ENCODE data around the gene COL4A5. TPM values are rescaled to one million over a fixed set of nuclear protein-coding genes. Genes with fewer than 3 reads are reported as not detected.
"Not testable (repeated sequence)": the region's sequence is repeated elsewhere in the genome, so short reads cannot be mapped to it uniquely, and the experiment has no call there.

COL4A5 gene
- total RNA-seq (2012; rRNA removed), result 22.3 and 27.9 TPM in 2 replicates

DNA sequence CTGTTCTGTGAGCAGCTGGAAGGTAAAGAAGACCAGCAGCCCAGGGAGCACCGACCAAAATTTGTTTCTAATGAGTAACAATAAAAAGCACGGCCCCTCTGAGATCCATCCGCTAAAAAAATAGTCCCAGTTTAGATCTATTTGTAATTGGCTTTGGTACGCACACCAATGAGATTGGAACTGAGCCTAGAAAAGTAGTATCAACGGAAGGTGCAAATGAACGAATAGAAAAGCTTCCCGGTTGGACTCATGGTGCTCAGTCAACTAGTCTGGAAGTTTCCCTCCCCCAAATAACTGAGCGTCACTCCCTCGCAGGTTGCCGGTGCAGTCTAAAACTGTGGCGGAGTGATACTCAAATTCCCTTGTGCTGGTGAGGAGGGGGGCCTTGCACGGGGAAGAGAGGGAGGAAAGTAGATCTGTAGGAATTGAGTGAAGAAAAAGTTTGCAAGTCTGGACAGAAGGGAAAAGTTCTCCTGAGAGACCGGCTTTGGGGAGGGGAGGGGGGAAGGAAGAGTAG lies at the start of gene COL4A5:
Gene COL4A5, plus strand, starts transcription at position 413 of the 517 bp plus-strand sequence. CDS start 288 bp downstream, outside the sequence.
- peak within 1 kb of the TSS; percentile 81 for H3K9ac ChIP-seq (ENCODE audit: low read depth, low read length)
- H3K4me1 ChIP-seq (ENCODE audit: control insufficient read depth, insufficient read depth, low read length), result no peaks in the 10 kb centered on the region
- H3K27me3 ChIP-seq (ENCODE audit: control insufficient read depth, insufficient read depth, low read length), result peaks cover 29% of the 10 kb centered on the region
- peak within 1 kb of the TSS; percentile 88 for H3K4me2 ChIP-seq (ENCODE audit: low read length)
- no peaks in the 10 kb centered on the region for H3K9me3 ChIP-seq (replicated peaks; ENCODE audit: low read length)
- H3K4me3 ChIP-seq (ENCODE audit: low read length), result peak within 1 kb of the TSS; percentile 69
- no peaks in the 10 kb centered on the region for H3K36me3 ChIP-seq (ENCODE audit: insufficient read depth, low read length)

DNA sequence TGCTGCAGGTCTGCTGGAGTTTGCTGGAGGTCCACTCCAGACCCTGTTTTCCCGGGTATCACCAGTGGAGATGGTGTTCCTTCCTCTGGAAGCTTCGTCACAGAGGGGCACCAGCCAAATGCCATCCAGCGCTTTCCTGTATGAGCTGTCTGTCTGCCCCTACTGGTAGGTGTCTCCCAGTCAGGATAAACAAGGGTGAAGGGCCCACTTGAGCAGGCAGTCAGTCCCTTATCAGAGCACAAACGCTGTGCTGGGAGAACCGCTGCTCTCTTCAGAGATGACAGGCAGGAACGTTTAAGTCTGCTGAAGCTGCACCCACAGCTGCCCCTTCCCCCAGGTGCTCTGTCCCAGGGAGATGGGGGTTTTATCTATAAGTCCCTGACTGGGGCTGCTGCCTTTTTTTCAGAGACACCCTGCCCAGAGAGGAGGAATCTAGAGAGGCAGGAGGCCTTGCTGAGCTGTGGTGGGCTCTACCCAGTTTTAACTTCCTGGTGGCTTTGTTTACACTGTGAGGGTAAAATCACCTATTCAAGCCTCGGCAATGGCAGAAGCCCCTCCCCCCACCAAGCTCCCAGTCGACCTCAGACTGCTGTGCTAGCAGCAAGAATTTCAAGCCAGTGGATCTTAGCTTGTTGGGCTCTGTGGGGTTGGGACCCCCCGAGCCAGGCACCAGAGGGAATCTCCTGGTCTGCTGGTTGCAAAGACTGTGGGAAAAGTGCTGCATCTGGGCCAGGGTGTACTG lies 48.5 kb upstream of the COL4A5 start:
- H3K9ac ChIP-seq (ENCODE audit: low read depth, low read length); H3K9me3 ChIP-seq (replicated peaks; ENCODE audit: low read length); H3K27me3 ChIP-seq (ENCODE audit: control insufficient read depth, insufficient read depth, low read length); H3K4me3 ChIP-seq (ENCODE audit: low read length); H3K4me1 ChIP-seq (ENCODE audit: control insufficient read depth, insufficient read depth, low read length); H3K36me3 ChIP-seq (ENCODE audit: insufficient read depth, low read length); H3K4me2 ChIP-seq (ENCODE audit: low read length): not testable (repeated sequence)

DNA sequence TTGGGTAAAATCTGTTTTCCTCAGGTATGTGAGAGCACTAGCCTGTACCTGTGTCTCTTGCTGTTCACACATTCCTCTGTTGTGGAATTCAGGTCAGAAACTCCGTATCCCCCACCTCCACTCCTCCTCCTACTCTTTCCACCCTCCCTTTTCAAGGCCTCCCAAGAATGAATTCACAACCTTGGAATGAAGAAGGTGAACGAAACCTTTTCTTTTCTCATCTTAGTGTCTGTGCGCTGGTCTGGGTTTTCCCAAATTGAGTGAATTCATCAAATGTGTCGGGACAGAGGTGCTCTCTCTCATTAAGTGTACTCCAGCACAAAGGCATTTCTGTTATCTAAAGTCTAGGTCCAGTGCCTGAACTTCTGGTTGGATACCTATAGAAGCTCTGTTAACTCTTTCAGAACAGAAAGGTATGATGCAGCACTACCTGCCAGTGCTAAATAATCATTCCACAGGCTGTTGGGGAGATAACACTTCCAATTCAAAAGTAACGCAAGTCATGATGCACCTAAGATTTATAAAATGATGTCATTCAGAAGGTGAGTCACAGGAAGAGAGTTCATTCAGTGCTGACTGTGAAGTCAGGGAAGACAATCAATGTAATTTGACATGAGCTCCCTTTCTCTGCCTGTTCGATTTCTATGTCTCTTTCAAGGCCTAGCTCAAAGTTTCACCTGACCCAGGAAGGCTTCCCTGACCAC lies 43.3 kb upstream of the COL4A5 start:
- Histone ChIP-seq H3K9ac (ENCODE audit: low read depth, low read length) (no peak overlapping the region), H3K9me3 (replicated peaks; ENCODE audit: low read length) (no peaks in the 10 kb centered on the region), H3K4me2 (ENCODE audit: low read length) (no peak overlapping the region), H3K4me3 (ENCODE audit: low read length) (no peak overlapping the region), H3K27me3 (ENCODE audit: control insufficient read depth, insufficient read depth, low read length) (no peaks in the 10 kb centered on the region), H3K36me3 (ENCODE audit: insufficient read depth, low read length) (no peaks in the 10 kb centered on the region), H3K4me1 (ENCODE audit: control insufficient read depth, insufficient read depth, low read length) (peaks cover 36% of the 10 kb centered on the region)

- Histone ChIP-seq H3K4me2 (ENCODE audit: low read length) (no peak overlapping the region), H3K9ac (ENCODE audit: low read depth, low read length) (no peak overlapping the region), H3K9me3 (replicated peaks; ENCODE audit: low read length) (no peaks in the 10 kb centered on the region), H3K36me3 (ENCODE audit: insufficient read depth, low read length) (no peaks in the 10 kb centered on the region), H3K27me3 (ENCODE audit: control insufficient read depth, insufficient read depth, low read length) (no peaks in the 10 kb centered on the region), H3K4me3 (ENCODE audit: low read length) (no peak overlapping the region), H3K4me1 (ENCODE audit: control insufficient read depth, insufficient read depth, low read length) (peaks cover 36% of the 10 kb centered on the region)
Observed at GRCh38 chrX:108396986-108397385, 42.7 kb upstream of the COL4A5 start.

DNA sequence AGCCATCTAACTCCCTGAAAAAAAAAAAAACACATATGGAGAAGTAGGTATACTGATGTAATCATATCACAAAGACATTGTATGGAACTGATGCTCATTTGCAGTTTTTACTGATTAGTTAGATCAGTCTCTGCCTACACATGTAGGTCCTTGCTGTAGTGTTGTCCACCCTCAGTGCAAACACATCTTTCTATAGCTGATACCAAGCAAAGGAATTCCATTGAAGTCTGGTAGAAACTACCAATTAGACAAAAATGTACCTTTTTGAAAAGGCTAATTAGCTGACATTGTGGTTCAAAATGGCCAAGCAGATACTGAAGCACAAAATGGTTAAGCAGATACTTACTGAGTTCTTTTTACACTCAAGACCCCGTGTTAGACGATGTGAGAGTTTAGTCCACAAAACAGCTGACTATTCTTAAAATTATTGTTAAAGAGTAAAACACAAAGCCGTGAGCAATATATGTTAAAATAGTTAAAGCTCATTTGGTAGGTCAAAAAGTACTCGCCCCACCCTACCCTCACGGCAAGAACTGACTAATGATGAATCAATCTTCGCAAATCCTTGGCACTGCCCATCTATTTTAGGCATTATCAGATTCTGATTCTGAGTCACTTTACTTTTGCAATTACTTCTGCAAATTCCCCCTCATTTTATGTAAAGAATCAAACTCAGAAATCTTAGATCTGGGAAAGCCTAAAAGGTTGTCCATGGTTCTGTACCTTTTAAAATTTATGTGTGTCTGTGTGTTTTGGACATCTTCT lies 41.8 kb upstream of the COL4A5 start:
- Histone ChIP-seq H3K4me1 (ENCODE audit: control insufficient read depth, insufficient read depth, low read length) (peaks cover 36% of the 10 kb centered on the region), H3K4me2 (ENCODE audit: low read length) (peak overlapping the region; percentile 76), H3K27me3 (ENCODE audit: control insufficient read depth, insufficient read depth, low read length) (no peaks in the 10 kb centered on the region), H3K9ac (ENCODE audit: low read depth, low read length) (peak overlapping the region; percentile 52), H3K9me3 (replicated peaks; ENCODE audit: low read length) (no peaks in the 10 kb centered on the region), H3K36me3 (ENCODE audit: insufficient read depth, low read length) (no peaks in the 10 kb centered on the region), H3K4me3 (ENCODE audit: low read length) (peak overlapping the region; percentile 50)

- no peak overlapping the region for H3K4me3 ChIP-seq (ENCODE audit: low read length)
- H3K9me3 ChIP-seq (replicated peaks; ENCODE audit: low read length), result no peaks in the 10 kb centered on the region
- peak overlapping the region; percentile 55 for H3K4me2 ChIP-seq (ENCODE audit: low read length)
- H3K9ac ChIP-seq (ENCODE audit: low read depth, low read length), result no peak overlapping the region
- H3K36me3 ChIP-seq (ENCODE audit: insufficient read depth, low read length), result no peaks in the 10 kb centered on the region
- no peaks in the 10 kb centered on the region for H3K27me3 ChIP-seq (ENCODE audit: control insufficient read depth, insufficient read depth, low read length)
- peaks cover 36% of the 10 kb centered on the region for H3K4me1 ChIP-seq (ENCODE audit: control insufficient read depth, insufficient read depth, low read length)
Observed at GRCh38 chrX:108399418-108400165, 40.0 kb upstream of the COL4A5 start.

GRCh38 chrX:108412783-108413182 lies 26.9 kb upstream of the COL4A5 start:
- Histone ChIP-seq H3K4me3 (ENCODE audit: low read length) (no peak overlapping the region), H3K9me3 (replicated peaks; ENCODE audit: low read length) (no peaks in the 10 kb centered on the region), H3K4me2 (ENCODE audit: low read length) (no peak overlapping the region), H3K27me3 (ENCODE audit: control insufficient read depth, insufficient read depth, low read length) (peaks cover 5% of the 10 kb centered on the region), H3K4me1 (ENCODE audit: control insufficient read depth, insufficient read depth, low read length) (peaks cover 4% of the 10 kb centered on the region), H3K36me3 (ENCODE audit: insufficient read depth, low read length) (no peaks in the 10 kb centered on the region), H3K9ac (ENCODE audit: low read depth, low read length) (no peak overlapping the region)

- Histone ChIP-seq H3K9me3 (replicated peaks; ENCODE audit: low read length) (no peaks in the 10 kb centered on the region), H3K27me3 (ENCODE audit: control insufficient read depth, insufficient read depth, low read length) (peaks cover 14% of the 10 kb centered on the region), H3K4me2 (ENCODE audit: low read length) (no peak overlapping the region), H3K4me3 (ENCODE audit: low read length) (no peak overlapping the region), H3K36me3 (ENCODE audit: insufficient read depth, low read length) (no peaks in the 10 kb centered on the region), H3K9ac (ENCODE audit: low read depth, low read length) (no peak overlapping the region), H3K4me1 (ENCODE audit: control insufficient read depth, insufficient read depth, low read length) (peaks cover 4% of the 10 kb centered on the region)
Observed at GRCh38 chrX:108415146-108415545, 24.5 kb upstream of the COL4A5 start.

- H3K4me1 ChIP-seq (ENCODE audit: control insufficient read depth, insufficient read depth, low read length), result peaks cover 4% of the 10 kb centered on the region
- H3K9ac ChIP-seq (ENCODE audit: low read depth, low read length), result no peak overlapping the region
- no peak overlapping the region for H3K4me2 ChIP-seq (ENCODE audit: low read length)
- no peak overlapping the region for H3K4me3 ChIP-seq (ENCODE audit: low read length)
- peaks cover 16% of the 10 kb centered on the region for H3K27me3 ChIP-seq (ENCODE audit: control insufficient read depth, insufficient read depth, low read length)
- H3K9me3 ChIP-seq (replicated peaks; ENCODE audit: low read length), result no peaks in the 10 kb centered on the region
- H3K36me3 ChIP-seq (ENCODE audit: insufficient read depth, low read length), result no peaks in the 10 kb centered on the region
Observed at GRCh38 chrX:108415891-108416290, 23.7 kb upstream of the COL4A5 start.

- Histone ChIP-seq H3K4me1 (ENCODE audit: control insufficient read depth, insufficient read depth, low read length) (peaks cover 4% of the 10 kb centered on the region), H3K9me3 (replicated peaks; ENCODE audit: low read length) (no peaks in the 10 kb centered on the region), H3K9ac (ENCODE audit: low read depth, low read length) (no peak overlapping the region), H3K4me3 (ENCODE audit: low read length) (no peak overlapping the region), H3K36me3 (ENCODE audit: insufficient read depth, low read length) (no peaks in the 10 kb centered on the region), H3K27me3 (ENCODE audit: control insufficient read depth, insufficient read depth, low read length) (peaks cover 13% of the 10 kb centered on the region), H3K4me2 (ENCODE audit: low read length) (no peak overlapping the region)
Observed at GRCh38 chrX:108417257-108417656, 22.4 kb upstream of the COL4A5 start.

- Histone ChIP-seq H3K4me2 (ENCODE audit: low read length) (no peak overlapping the region), H3K4me3 (ENCODE audit: low read length) (no peak overlapping the region), H3K9ac (ENCODE audit: low read depth, low read length) (no peak overlapping the region), H3K9me3 (replicated peaks; ENCODE audit: low read length) (no peaks in the 10 kb centered on the region), H3K4me1 (ENCODE audit: control insufficient read depth, insufficient read depth, low read length) (peaks cover 4% of the 10 kb centered on the region), H3K36me3 (ENCODE audit: insufficient read depth, low read length) (no peaks in the 10 kb centered on the region), H3K27me3 (ENCODE audit: control insufficient read depth, insufficient read depth, low read length) (peaks cover 22% of the 10 kb centered on the region)
Observed at GRCh38 chrX:108419401-108419800, 20.2 kb upstream of the COL4A5 start.
